Liver (tissue), 9 donors: ENCODE data around the gene CEP128. TPM values are rescaled to one million over a fixed set of nuclear protein-coding genes. Genes with fewer than 3 reads are reported as not detected.

Experiments
- DNase-seq: peaks from one replicate; pipeline ENCODE4 v3.0.0-alpha.2; 2017; ENCODE audit warnings: low spot score
- H3K27ac ChIP-seq, 2 donors: one replicate each; pipeline ENCODE4 v1.7.0; 2013; ENCODE audit warnings: inconsistent platforms in 2 of 2, low read length in 2 of 2, control low read depth in 1 of 2, low read depth in 1 of 2, mild to moderate bottlenecking in 1 of 2
- H3K27me3 ChIP-seq, 4 donors: one replicate each; pipeline versions ENCODE4 v1.6.1 to v1.7.0; 2013; ENCODE audit warnings: low read length in 3 of 4, inconsistent platforms in 1 of 4, mild to moderate bottlenecking in 1 of 4, moderate library complexity in 1 of 4; ENCODE audit not compliant: control insufficient read depth in 4 of 4, insufficient read depth in 4 of 4
- H3K36me3 ChIP-seq, 4 donors: one replicate each; pipeline versions ENCODE4 v1.6.1 to v1.7.0; 2013; ENCODE audit warnings: low read length in 3 of 4, mild to moderate bottlenecking in 3 of 4, low read depth in 1 of 4, moderate library complexity in 1 of 4; ENCODE audit not compliant: control insufficient read depth in 4 of 4, insufficient read depth in 3 of 4
- H3K4me1 ChIP-seq, 4 donors: one replicate each; pipeline versions ENCODE4 v1.6.1 to v1.7.0; 2013; ENCODE audit warnings: low read length in 3 of 4, mild to moderate bottlenecking in 3 of 4, moderate library complexity in 1 of 4; ENCODE audit not compliant: control insufficient read depth in 4 of 4, insufficient read depth in 4 of 4
- H3K4me3 ChIP-seq, 3 donors: one replicate each; pipeline versions ENCODE4 v1.6.1 to v1.7.0; 2013; ENCODE audit warnings: low read length in 3 of 3, control low read depth in 1 of 3, low read depth in 1 of 3, mild to moderate bottlenecking in 1 of 3
- H3K9ac ChIP-seq, 2 donors: one replicate each; pipeline ENCODE4 v1.7.0; 2013; ENCODE audit warnings: low read length in 2 of 2, mild to moderate bottlenecking in 2 of 2, moderate library complexity in 2 of 2, control low read depth in 1 of 2, low read depth in 1 of 2
- H3K9me3 ChIP-seq, 4 donors: one replicate each; pipeline versions ENCODE4 v1.6.1 to v1.7.0; 2013; ENCODE audit warnings: low read length in 3 of 4; ENCODE audit not compliant: control insufficient read depth in 4 of 4
- EGR1 ChIP-seq, 2 donors: IDR thresholded peaks; 2 replicates each; pipeline ENCODE4 v1.6.1; 2016 to 2018; ENCODE audit warnings: antibody characterized with exemption in 2 of 2, low read depth in 2 of 2
- FOXA1 ChIP-seq: IDR thresholded peaks from 2 replicates; pipeline ENCODE4 v1.6.1; 2016; ENCODE audit warnings: antibody characterized with exemption
- FOXA2 ChIP-seq: IDR thresholded peaks from 2 replicates; pipeline ENCODE4 v1.6.1; 2016; ENCODE audit warnings: antibody characterized with exemption
- GABPA ChIP-seq, 2 donors: IDR thresholded peaks in 1 of 2; conservative IDR thresholded peaks in 1 of 2; 2 replicates each; pipeline ENCODE4 v1.6.1; 2016; ENCODE audit warnings: antibody characterized with exemption in 2 of 2, mild to moderate bottlenecking in 1 of 2, moderate library complexity in 1 of 2
- HNF4A ChIP-seq, 2 donors: conservative IDR thresholded peaks; 2 replicates each; pipeline ENCODE4 v1.6.1; 2016; ENCODE audit warnings: antibody characterized with exemption in 2 of 2, mild to moderate bottlenecking in 2 of 2
- HNF4G ChIP-seq: IDR thresholded peaks from 2 replicates; pipeline ENCODE4 v1.6.1; 2016; ENCODE audit warnings: antibody characterized with exemption
- JUND ChIP-seq, 2 donors: IDR thresholded peaks; 2 replicates each; pipeline ENCODE4 v1.6.1; 2016; ENCODE audit warnings: antibody characterized with exemption in 2 of 2
- NR2F2 ChIP-seq: IDR thresholded peaks from 2 replicates; pipeline ENCODE4 v1.6.1; 2016; ENCODE audit warnings: antibody characterized with exemption
- RAD21 ChIP-seq, 2 donors: IDR thresholded peaks; 2 replicates each; pipeline ENCODE4 v1.6.1; 2016; ENCODE audit warnings: antibody characterized with exemption in 2 of 2, mild to moderate bottlenecking in 2 of 2
- RXRA ChIP-seq, 2 donors: IDR thresholded peaks; 2 replicates each; pipeline ENCODE4 v1.6.1; 2017 to 2018; ENCODE audit warnings: antibody characterized with exemption in 2 of 2, mild to moderate bottlenecking in 1 of 2
- SP1 ChIP-seq: IDR thresholded peaks from 2 replicates; pipeline ENCODE4 v1.6.1; 2018; ENCODE audit warnings: antibody characterized with exemption, mild to moderate bottlenecking
- TAF1 ChIP-seq: conservative IDR thresholded peaks from 2 replicates; pipeline ENCODE4 v1.6.1; 2016; ENCODE audit warnings: antibody characterized with exemption, mild to moderate bottlenecking
- YY1 ChIP-seq: IDR thresholded peaks from 2 replicates; pipeline ENCODE4 v1.6.1; 2016; ENCODE audit warnings: antibody characterized with exemption, mild to moderate bottlenecking
- WGBS: extraction: QIAGEN DNeasy Blood & Tissue Kit; methylation state at CpG from one replicate; pipeline ENCODE4 v1.1.7; 2013; 5-methylcytosine and 5-hydroxymethylcytosine counted together
- polyA plus RNA-seq, 2 donors: library from polyadenylated mRNA; stranded (reverse) in 1 of 2; unstranded in 1 of 2; fragments of 200-250 nt in 1 of 2; fragments of >200 nt in 1 of 2; fragmentation: Nextera tagmentation in 1 of 2; extraction: Ambion mirVana in 1 of 2; gene quantifications; one replicate each; pipeline versions ENCODE4 v1.2.1 to v1.2.3, GENCODE V29; 2013 to 2015
- total RNA-seq, 2 donors: library from RNA; depleted of rRNA; stranded (reverse); fragments of >200 nt; gene quantifications; one replicate each; pipeline ENCODE4 v1.2.3, GENCODE V29; 2014
- TF ChIP-seq, protein P1 (sequence below): IDR thresholded peaks from 2 replicates; pipeline ENCODE4 v1.6.1; 2016; ENCODE audit warnings: antibody characterized with exemption
- TF ChIP-seq, protein P2 (sequence below): IDR thresholded peaks from 2 replicates; pipeline ENCODE4 v1.6.1; 2016; ENCODE audit warnings: antibody characterized with exemption
- TF ChIP-seq, protein P3 (sequence below): IDR thresholded peaks from 2 replicates; pipeline ENCODE4 v1.6.1; 2016; ENCODE audit warnings: antibody characterized with exemption
- TF ChIP-seq, protein P4 (sequence below): IDR thresholded peaks from 2 replicates; pipeline ENCODE4 v1.6.1; 2016; ENCODE audit warnings: antibody characterized with exemption, mild to moderate bottlenecking
- TF ChIP-seq, protein P5 (sequence below): fragments of 150-350 bp; IDR thresholded peaks from 2 replicates; pipeline ENCODE4 v1.5.1; 2017; ENCODE audit warnings: improper control_type of control experiment, low read depth, low read length; ENCODE audit not compliant: missing input control
- donor health status: healthy.
- donor health status: healthy.
- donor health status: healthy.
- donor health status: healthy.
- donor health status: healthy.

Gene CEP128
- total and polyA plus RNA-seq, 4 donors, result 0.27 to 3.8 (median 1.4) TPM

DNA sequence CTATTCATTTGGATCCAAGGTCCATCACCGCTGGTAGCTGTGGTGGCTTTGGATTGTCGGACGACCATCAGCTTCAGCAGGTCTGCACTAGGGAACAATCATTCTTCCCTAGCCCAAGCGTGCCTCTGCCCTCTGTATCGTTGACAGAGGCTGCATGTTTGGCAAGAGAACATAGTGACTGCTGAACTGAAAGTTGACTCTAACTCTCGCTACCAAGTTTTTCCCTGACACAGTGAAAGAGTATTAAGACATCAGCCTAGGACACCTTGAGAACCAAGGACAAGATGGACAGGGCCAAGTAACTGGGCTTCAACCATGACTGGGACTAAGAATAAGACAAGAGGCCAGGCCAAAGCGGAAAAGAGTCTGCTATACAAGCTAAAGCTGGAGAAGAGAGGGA, 40.1 kb upstream of the CEP128 start:
- Histone ChIP-seq H3K4me1 (peaks cover 0 to 2% (median 0%) of the 10 kb centered on the region in 4 donors), H3K27ac (no peak overlapping the region), H3K4me3 (no peak overlapping the region), H3K36me3 (no peaks in the 10 kb centered on the region), H3K27me3 (no peaks in the 10 kb centered on the region), H3K9me3 (no peaks in the 10 kb centered on the region), H3K9ac (no peak overlapping the region)
- no peak for DNase-seq
- TF ChIP-seq EGR1 (IDR thresholded peaks at IDR 0.05; ENCODE audit: low read depth in 2 of 2) (no peak), JUND (IDR thresholded peaks at IDR 0.05) (no peak), FOXA1 (no peak), SP1 (no peak), RAD21 (IDR thresholded peaks at IDR 0.05) (no peak), FOXA2 (no peak), RXRA (IDR thresholded peaks at IDR 0.05) (no peak), HNF4A (conservative IDR thresholded peaks at IDR 0.05) (no peak), HNF4G (no peak), GABPA (IDR thresholded peaks at IDR 0.05 in 1 of 2, conservative IDR thresholded peaks at IDR 0.05 in 1 of 2) (no peak), TAF1 (no peak), NR2F2 (no peak), YY1 (no peak)
- TF ChIP-seq, protein P1, sequence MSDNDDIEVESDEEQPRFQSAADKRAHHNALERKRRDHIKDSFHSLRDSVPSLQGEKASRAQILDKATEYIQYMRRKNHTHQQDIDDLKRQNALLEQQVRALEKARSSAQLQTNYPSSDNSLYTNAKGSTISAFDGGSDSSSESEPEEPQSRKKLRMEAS, result no peak
- TF ChIP-seq, protein P2, sequence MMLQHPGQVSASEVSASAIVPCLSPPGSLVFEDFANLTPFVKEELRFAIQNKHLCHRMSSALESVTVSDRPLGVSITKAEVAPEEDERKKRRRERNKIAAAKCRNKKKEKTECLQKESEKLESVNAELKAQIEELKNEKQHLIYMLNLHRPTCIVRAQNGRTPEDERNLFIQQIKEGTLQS, result no peak
- TF ChIP-seq, protein P3, sequence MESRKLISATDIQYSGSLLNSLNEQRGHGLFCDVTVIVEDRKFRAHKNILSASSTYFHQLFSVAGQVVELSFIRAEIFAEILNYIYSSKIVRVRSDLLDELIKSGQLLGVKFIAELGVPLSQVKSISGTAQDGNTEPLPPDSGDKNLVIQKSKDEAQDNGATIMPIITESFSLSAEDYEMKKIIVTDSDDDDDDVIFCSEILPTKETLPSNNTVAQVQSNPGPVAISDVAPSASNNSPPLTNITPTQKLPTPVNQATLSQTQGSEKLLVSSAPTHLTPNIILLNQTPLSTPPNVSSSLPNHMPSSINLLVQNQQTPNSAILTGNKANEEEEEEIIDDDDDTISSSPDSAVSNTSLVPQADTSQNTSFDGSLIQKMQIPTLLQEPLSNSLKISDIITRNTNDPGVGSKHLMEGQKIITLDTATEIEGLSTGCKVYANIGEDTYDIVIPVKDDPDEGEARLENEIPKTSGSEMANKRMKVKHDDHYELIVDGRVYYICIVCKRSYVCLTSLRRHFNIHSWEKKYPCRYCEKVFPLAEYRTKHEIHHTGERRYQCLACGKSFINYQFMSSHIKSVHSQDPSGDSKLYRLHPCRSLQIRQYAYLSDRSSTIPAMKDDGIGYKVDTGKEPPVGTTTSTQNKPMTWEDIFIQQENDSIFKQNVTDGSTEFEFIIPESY, result no peak
- TF ChIP-seq, protein P4, sequence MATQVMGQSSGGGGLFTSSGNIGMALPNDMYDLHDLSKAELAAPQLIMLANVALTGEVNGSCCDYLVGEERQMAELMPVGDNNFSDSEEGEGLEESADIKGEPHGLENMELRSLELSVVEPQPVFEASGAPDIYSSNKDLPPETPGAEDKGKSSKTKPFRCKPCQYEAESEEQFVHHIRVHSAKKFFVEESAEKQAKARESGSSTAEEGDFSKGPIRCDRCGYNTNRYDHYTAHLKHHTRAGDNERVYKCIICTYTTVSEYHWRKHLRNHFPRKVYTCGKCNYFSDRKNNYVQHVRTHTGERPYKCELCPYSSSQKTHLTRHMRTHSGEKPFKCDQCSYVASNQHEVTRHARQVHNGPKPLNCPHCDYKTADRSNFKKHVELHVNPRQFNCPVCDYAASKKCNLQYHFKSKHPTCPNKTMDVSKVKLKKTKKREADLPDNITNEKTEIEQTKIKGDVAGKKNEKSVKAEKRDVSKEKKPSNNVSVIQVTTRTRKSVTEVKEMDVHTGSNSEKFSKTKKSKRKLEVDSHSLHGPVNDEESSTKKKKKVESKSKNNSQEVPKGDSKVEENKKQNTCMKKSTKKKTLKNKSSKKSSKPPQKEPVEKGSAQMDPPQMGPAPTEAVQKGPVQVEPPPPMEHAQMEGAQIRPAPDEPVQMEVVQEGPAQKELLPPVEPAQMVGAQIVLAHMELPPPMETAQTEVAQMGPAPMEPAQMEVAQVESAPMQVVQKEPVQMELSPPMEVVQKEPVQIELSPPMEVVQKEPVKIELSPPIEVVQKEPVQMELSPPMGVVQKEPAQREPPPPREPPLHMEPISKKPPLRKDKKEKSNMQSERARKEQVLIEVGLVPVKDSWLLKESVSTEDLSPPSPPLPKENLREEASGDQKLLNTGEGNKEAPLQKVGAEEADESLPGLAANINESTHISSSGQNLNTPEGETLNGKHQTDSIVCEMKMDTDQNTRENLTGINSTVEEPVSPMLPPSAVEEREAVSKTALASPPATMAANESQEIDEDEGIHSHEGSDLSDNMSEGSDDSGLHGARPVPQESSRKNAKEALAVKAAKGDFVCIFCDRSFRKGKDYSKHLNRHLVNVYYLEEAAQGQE, result no peak
- TF ChIP-seq, protein P5, sequence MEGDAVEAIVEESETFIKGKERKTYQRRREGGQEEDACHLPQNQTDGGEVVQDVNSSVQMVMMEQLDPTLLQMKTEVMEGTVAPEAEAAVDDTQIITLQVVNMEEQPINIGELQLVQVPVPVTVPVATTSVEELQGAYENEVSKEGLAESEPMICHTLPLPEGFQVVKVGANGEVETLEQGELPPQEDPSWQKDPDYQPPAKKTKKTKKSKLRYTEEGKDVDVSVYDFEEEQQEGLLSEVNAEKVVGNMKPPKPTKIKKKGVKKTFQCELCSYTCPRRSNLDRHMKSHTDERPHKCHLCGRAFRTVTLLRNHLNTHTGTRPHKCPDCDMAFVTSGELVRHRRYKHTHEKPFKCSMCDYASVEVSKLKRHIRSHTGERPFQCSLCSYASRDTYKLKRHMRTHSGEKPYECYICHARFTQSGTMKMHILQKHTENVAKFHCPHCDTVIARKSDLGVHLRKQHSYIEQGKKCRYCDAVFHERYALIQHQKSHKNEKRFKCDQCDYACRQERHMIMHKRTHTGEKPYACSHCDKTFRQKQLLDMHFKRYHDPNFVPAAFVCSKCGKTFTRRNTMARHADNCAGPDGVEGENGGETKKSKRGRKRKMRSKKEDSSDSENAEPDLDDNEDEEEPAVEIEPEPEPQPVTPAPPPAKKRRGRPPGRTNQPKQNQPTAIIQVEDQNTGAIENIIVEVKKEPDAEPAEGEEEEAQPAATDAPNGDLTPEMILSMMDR, result no peak
- 74% methylated on average over 7 of the region's 7 CpGs for WGBS
